ENCODE data around the gene PAK2. TPM values are rescaled to one million over a fixed set of nuclear protein-coding genes. Genes with fewer than 3 reads are reported as not detected.
"Not testable (repeated sequence)": the region's sequence is repeated elsewhere in the genome, so short reads cannot be mapped to it uniquely, and the experiment has no call there.

PAK2 gene
- total and polyA plus RNA-seq, 12 donors: 14.5 to 62.2 (median 50.4) TPM

- peaks cover 0 to 2% (median 0%) of the 10 kb centered on the region in 11 donors for H3K9me3 ChIP-seq
- intact Hi-C loops (cut with DNase I): loop anchor here in 5 of 10 donors (2.0 to 10.0 kb wide), 4 partner anchors 67 to 155 kb away; partner anchors contain the start of genes NCBP2 (in 4 of the 5), CEP19 (in 1 of the 5) and PIGX (in 1 of the 5)
- TF ChIP-seq CTCF (IDR thresholded peaks at IDR 0.05): peak in 1 of 9 donors; percentile 4
- H3K4me1 ChIP-seq: peaks cover 4 to 45% (median 25%) of the 10 kb centered on the region in 9 donors
- 0 to 1% methylated on average over 29 of the region's 29 CpGs for WGBS, 2 donors
- DNase-seq (peak in 1 of 2 donors; percentile 6), ATAC-seq (peak in 7 of 8 donors; percentile 5 to 37 (median 9))
- H3K4me3 ChIP-seq: peak overlapping the region; percentile 82 to 100 (median 99)
- H3K27ac ChIP-seq: peak overlapping the region; percentile 83 to 98 (median 94)
- H3K36me3 ChIP-seq: peaks cover 0 to 11% (median 5%) of the 10 kb centered on the region in 9 donors
- H3K27me3 ChIP-seq: no peaks in the 10 kb centered on the region
These were observed 128.6 kb downstream of the PAK2 start for GRCh38 chr3:196868297-196868661.

DNA sequence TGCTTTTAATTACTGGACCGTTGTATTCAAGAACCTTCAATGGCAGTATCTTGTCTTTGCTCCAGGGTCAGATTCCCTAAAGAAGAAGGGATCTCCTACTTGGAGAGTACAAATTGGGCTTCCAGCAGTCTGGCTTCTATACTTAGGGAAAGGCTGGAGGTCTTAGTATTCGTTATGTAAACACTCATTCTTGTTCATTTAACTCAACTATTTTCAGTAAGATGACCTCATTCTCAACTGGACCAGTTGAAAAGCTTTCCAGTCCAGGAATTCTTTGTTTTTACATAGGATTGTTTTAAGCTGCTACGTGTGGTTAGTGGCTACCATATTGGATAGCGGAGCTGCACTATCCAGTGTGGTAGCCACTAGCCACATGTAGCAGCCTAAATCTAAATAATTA lies 132.7 kb downstream of the PAK2 start:
- no peak overlapping the region for H3K27ac ChIP-seq
- H3K36me3 ChIP-seq: peaks cover 0 to 11% (median 5%) of the 10 kb centered on the region in 9 donors
- H3K27me3 ChIP-seq: no peaks in the 10 kb centered on the region
- H3K4me3 ChIP-seq: no peak overlapping the region
- intact Hi-C loops (cut with DNase I): loop anchor here in 1 of 10 donors (10.0 kb wide), 1 partner anchor 72 kb away; the partner anchor contains the start of gene NCBP2
- WGBS, 2 donors: 81 to 83% methylated on average over 4 of the region's 4 CpGs
- ATAC-seq: no peak
- TF ChIP-seq CTCF (IDR thresholded peaks at IDR 0.05): no peak
- H3K9me3 ChIP-seq: no peaks in the 10 kb centered on the region
- DNase-seq: no peak
- peaks cover 1 to 42% (median 28%) of the 10 kb centered on the region in 9 donors for H3K4me1 ChIP-seq

DNA sequence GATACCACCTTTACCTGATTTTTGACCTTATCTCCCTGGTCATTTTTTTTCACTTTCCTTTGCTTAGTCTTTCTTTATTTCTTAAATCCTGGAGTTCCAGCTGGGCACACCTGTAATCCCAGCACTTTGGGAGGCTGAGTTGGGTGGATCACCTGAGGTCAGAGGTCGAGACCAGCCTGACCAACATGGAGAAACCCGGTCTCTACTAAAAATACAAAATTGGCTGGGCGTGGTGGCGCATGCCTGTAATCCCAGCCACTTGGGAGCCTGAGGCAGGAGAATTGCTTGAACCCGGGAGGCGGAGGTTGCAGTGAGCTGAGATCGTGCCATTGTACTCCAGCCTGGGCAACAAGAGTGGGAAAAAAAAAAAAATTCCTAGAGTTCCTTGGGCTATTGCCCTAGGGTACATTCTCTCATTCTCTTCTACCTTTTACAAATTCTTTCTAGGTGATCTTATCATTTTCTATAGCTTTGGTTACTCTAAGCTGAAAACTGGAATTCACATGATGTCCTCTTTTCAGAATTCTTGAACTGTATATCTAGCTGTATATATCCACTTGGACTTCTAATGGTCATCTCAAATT lies 134.9 kb downstream of the PAK2 start:
- H3K27ac ChIP-seq, H3K9me3 ChIP-seq, H3K4me3 ChIP-seq, ATAC-seq, DNase-seq, H3K27me3 ChIP-seq: not testable (repeated sequence)
- Histone ChIP-seq H3K36me3 (peaks cover 0 to 11% (median 5%) of the 10 kb centered on the region in 9 donors), H3K4me1 (peaks cover 0 to 46% (median 15%) of the 10 kb centered on the region in 9 donors)
- 91% methylated on average over 7 of the region's 7 CpGs for WGBS, 2 donors
- intact Hi-C loops (cut with DNase I): loop anchor here in 1 of 10 donors (10.0 kb wide), 1 partner anchor 70 kb away; the partner anchor contains the start of gene NCBP2

- ATAC-seq: no peak
- H3K27ac ChIP-seq: no peak overlapping the region
- H3K9me3 ChIP-seq: no peaks in the 10 kb centered on the region
- H3K4me1 ChIP-seq: peaks cover 0 to 46% (median 9%) of the 10 kb centered on the region in 9 donors
- H3K36me3 ChIP-seq: peaks cover 0 to 11% (median 5%) of the 10 kb centered on the region in 9 donors
- intact Hi-C loops (cut with DNase I): loop anchor here in 1 of 10 donors (10.0 kb wide), 1 partner anchor 70 kb away; the partner anchor contains the start of gene NCBP2
- no peak for DNase-seq
- no peak for TF ChIP-seq CTCF (IDR thresholded peaks at IDR 0.05)
- H3K4me3 ChIP-seq: no peak overlapping the region
- H3K27me3 ChIP-seq: no peaks in the 10 kb centered on the region
- WGBS, 2 donors: 86 to 90% methylated on average over 2 of the region's 2 CpGs
These were observed 135.6 kb downstream of the PAK2 start for GRCh38 chr3:196875258-196875657.

Other genes starting within 250 kb of the PAK2 start
- 10 to 100 TPM; 16.0 to 32.8 (median 21.1) TPM for gene RNF168, start 236.1 kb upstream of the PAK2 start, total RNA-seq
- 10 to 100 TPM in 1 of 2 donors, 1 to 10 TPM in 1; 6.4 to 11.4 TPM for gene RNF168, start 236.1 kb upstream of the PAK2 start, polyA plus RNA-seq
- 100 to 1,000 TPM in 2 of 10 donors, 10 to 100 TPM in 8; 18.7 to 143 (median 58.8) TPM for gene SMCO1, start 224.5 kb upstream of the PAK2 start, total RNA-seq
- 10 to 100 TPM in 1 of 2 donors, 1 to 10 TPM in 1; 3.2 to 88.8 TPM for gene SMCO1, start 224.5 kb upstream of the PAK2 start, polyA plus RNA-seq
- gene WDR53, start 171.3 kb upstream of the PAK2 start, total RNA-seq: 10 to 100 TPM in 2 of 10 donors, 1 to 10 TPM in 8; 5.8 to 10.8 (median 8.1) TPM
- gene WDR53, start 171.3 kb upstream of the PAK2 start, polyA plus RNA-seq: 10 to 100 TPM in 1 of 2 donors, 1 to 10 TPM in 1; 8.3 to 14.7 TPM
- 10 to 100 TPM in 1 of 10 donors, 1 to 10 TPM in 9; 4.4 to 10.2 (median 5.9) TPM for gene FBXO45, start 171.2 kb upstream of the PAK2 start, total RNA-seq
- gene FBXO45, start 171.2 kb upstream of the PAK2 start, polyA plus RNA-seq: 1 to 10 TPM; 2.0 to 4.8 TPM
- gene NRROS, start 100.2 kb upstream of the PAK2 start, total RNA-seq: 10 to 100 TPM in 1 of 10 donors, 1 to 10 TPM in 9; 1.1 to 11.7 (median 3.0) TPM
- 1 to 10 TPM; 2.5 to 2.7 TPM for gene NRROS, start 100.2 kb upstream of the PAK2 start, polyA plus RNA-seq
- 1 to 10 TPM in 3 of 10 donors, under 1 TPM in 7; 0.55 to 2.3 (median 0.84) TPM for gene CEP19, start 27.6 kb upstream of the PAK2 start, total RNA-seq
- 1 to 10 TPM in 1 of 2 donors, under 1 TPM in 1; 0.68 to 1.0 TPM for gene CEP19, start 27.6 kb upstream of the PAK2 start, polyA plus RNA-seq
- gene PIGX, start 27.5 kb upstream of the PAK2 start, total RNA-seq: 10 to 100 TPM; 13.9 to 21.9 (median 16.6) TPM
- gene PIGX, start 27.5 kb upstream of the PAK2 start, polyA plus RNA-seq: 1 to 10 TPM; 8.3 to 9.8 TPM
- 10 to 100 TPM; 15.2 to 24.9 (median 20.6) TPM for gene SENP5, start 128.1 kb downstream of the PAK2 start, total RNA-seq
- gene SENP5, start 128.1 kb downstream of the PAK2 start, polyA plus RNA-seq: 1 to 10 TPM; 5.8 to 6.4 TPM
- 10 to 100 TPM; 28.3 to 48.1 (median 34.8) TPM for gene NCBP2, start 202.7 kb downstream of the PAK2 start, total RNA-seq
- gene NCBP2, start 202.7 kb downstream of the PAK2 start, polyA plus RNA-seq: 10 to 100 TPM; 28.2 to 42.0 TPM
- 1 to 10 TPM; 4.4 to 7.7 (median 6.0) TPM for gene PIGZ, start 229.0 kb downstream of the PAK2 start, total RNA-seq
- gene PIGZ, start 229.0 kb downstream of the PAK2 start, polyA plus RNA-seq: 1 to 10 TPM; 2.2 to 7.3 TPM

Measured in heart right ventricle (tissue), 16 donors.